K562 (cell line): ENCODE data around the gene C1orf198. TPM values are rescaled to one million over a fixed set of nuclear protein-coding genes. Genes with fewer than 3 reads are reported as not detected.
A peak's percentile ranks its signal among the peaks of the same experiment; 100 is the strongest.

Source experiments
- CCAR2 ChIP-seq: fragments of 200-400 bp; formaldehyde crosslinking; IDR thresholded peaks from 2 replicates; pipeline ENCODE4 v1.6.1; 2017; ENCODE audit warnings: mild to moderate bottlenecking, low read depth, low read length
- CGGBP1 ChIP-seq: fragments of 250-450 bp; sonication (Bioruptor Pico); IDR thresholded peaks from 2 replicates; pipeline ENCODE4 v1.9.0; 2021; ENCODE audit warnings: mild to moderate bottlenecking
- FOXK1 ChIP-seq: sonication (generic); formaldehyde crosslinking; IDR thresholded peaks from 2 replicates; pipeline ENCODE4 v1.8.0; 2022; ENCODE audit warnings: missing genetic modification reagents, mild to moderate bottlenecking, borderline replicate concordance
- L3MBTL2 ChIP-seq: fragments of 450-650 bp; IDR thresholded peaks from 2 replicates; pipeline ENCODE4 v1.6.1; 2016; ENCODE audit warnings: mild to moderate bottlenecking, moderate library complexity
- LEF1 ChIP-seq: fragments of 450-650 bp; IDR thresholded peaks from 2 replicates; pipeline ENCODE4 v1.6.1; 2016; ENCODE audit warnings: mild to moderate bottlenecking
- MAZ ChIP-seq, 2 experiments: fragments of 450-650 bp in 1 of 2; sonication (generic) in 1 of 2; formaldehyde crosslinking; IDR thresholded peaks in 1 of 2; conservative IDR thresholded peaks in 1 of 2; 2 replicates each; pipeline versions ENCODE4 v1.4.0 to v1.5.0; 2020; ENCODE audit warnings: mild to moderate bottlenecking in 1 of 2, missing genetic modification reagents in 1 of 2
- NFE2 ChIP-seq: IDR thresholded peaks from 2 replicates; pipeline ENCODE4 v1.6.1; 2014; ENCODE audit warnings: antibody characterized with exemption, low read depth
- PCBP1 ChIP-seq: fragments of 200-400 bp; formaldehyde crosslinking; IDR thresholded peaks from 2 replicates; pipeline ENCODE4 v1.6.1; 2018; ENCODE audit warnings: mild to moderate bottlenecking, low read depth, low read length; ENCODE audit not compliant: poor library complexity, severe bottlenecking
- POLR2A ChIP-seq: fragments of 450-650 bp; conservative IDR thresholded peaks from 2 replicates; pipeline ENCODE4 v1.6.1; 2016
- POLR2AphosphoS2 ChIP-seq: IDR thresholded peaks from 2 replicates; pipeline ENCODE4 v1.6.1; 2012; ENCODE audit warnings: low read length, improper control_type of control experiment
- POU5F1 ChIP-seq: fragments of 150-350 bp; IDR thresholded peaks from 2 replicates; pipeline ENCODE4 v1.6.1; 2014; ENCODE audit warnings: borderline replicate concordance, low read length, low read depth, mild to moderate bottlenecking; ENCODE audit not compliant: partially characterized antibody
- PRDM10 ChIP-seq: fragments of 450-650 bp; IDR thresholded peaks from 2 replicates; pipeline ENCODE4 v1.6.1; 2018; ENCODE audit not compliant: partially characterized antibody
- SREBF1 ChIP-seq: fragments of 150-350 bp; IDR thresholded peaks from 2 replicates; pipeline ENCODE4 v1.6.1; 2014; ENCODE audit warnings: antibody characterized with exemption, low read depth, low read length, borderline replicate concordance
- UBTF ChIP-seq, 2 experiments: IDR thresholded peaks; 2 replicates each; pipeline ENCODE4 v1.6.1; 2012; ENCODE audit warnings: improper control_type of control experiment in 2 of 2, low read depth in 2 of 2, low read length in 2 of 2, borderline replicate concordance in 1 of 2
- ZHX1 ChIP-seq: fragments of 150-350 bp; conservative IDR thresholded peaks from 2 replicates; pipeline ENCODE4 v1.6.1; 2014; ENCODE audit warnings: low read length
- ZNF184 ChIP-seq: sonication (generic); formaldehyde crosslinking; IDR thresholded peaks from 2 replicates; pipeline ENCODE4 v1.5.0; 2020; ENCODE audit warnings: missing genetic modification reagents
- ZNF695 ChIP-seq: fragments of 450-650 bp; formaldehyde crosslinking; IDR thresholded peaks from 2 replicates; pipeline ENCODE4 v1.4.0; 2020; ENCODE audit warnings: mild to moderate bottlenecking, moderate library complexity
- ZNF766 ChIP-seq: fragments of 200-800 bp; sonication (Bioruptor generic); conservative IDR thresholded peaks from 2 replicates; pipeline ENCODE4 v1.6.1; 2016; ENCODE audit warnings: missing genetic modification characterization, missing compliant biosample characterization
- ZNF778 ChIP-seq: fragments of 450-650 bp; formaldehyde crosslinking; IDR thresholded peaks from 2 replicates; pipeline ENCODE4 v1.4.0; 2020; ENCODE audit warnings: mild to moderate bottlenecking, moderate library complexity
- ZZZ3 ChIP-seq: fragments of 450-650 bp; IDR thresholded peaks from 2 replicates; pipeline ENCODE4 v1.6.1; 2016; ENCODE audit warnings: antibody characterized with exemption, mild to moderate bottlenecking, moderate library complexity
- polyA plus RNA-seq, 8 experiments: library from polyadenylated mRNA; depleted of rRNA in 4 of 8; stranded (reverse) in 5 of 8; unstranded in 3 of 8; fragments of >200 nt; fragmentation: Nextera tagmentation in 2 of 8; fragmentation: Illumina TruSeq in 1 of 8; extraction: Ambion mirVana in 2 of 8; extraction: Trizol in 1 of 8; gene quantifications; 2 replicates each; pipeline versions ENCODE4 v1.2.1 to v1.2.3, GENCODE V29; 2011 to 2014; ENCODE audit warnings: inconsistent platforms in 1 of 8, missing spikeins in 1 of 8
- total RNA-seq, 7 experiments: library from RNA; depleted of rRNA in 6 of 7; stranded (reverse); fragments of >200 nt in 6 of 7; fragmentation: Illumina TruSeq in 2 of 7; extraction: Trizol in 2 of 7; gene quantifications; 2 replicates each; pipeline versions ENCODE4 v1.2.1 to v1.2.3, GENCODE V29; 2011 to 2021; ENCODE audit warnings: low replicate concordance in 1 of 7

The C1orf198 gene
- total and polyA plus RNA-seq, 9 of the 15 experiments (the other 6 are each of a cell fraction or from before 2014, with no cell fraction given): 2.0 to 15.1 (median 10.4) TPM

GRCh38 chr1:230867101-230867902 is 1.0 kb downstream of the C1orf198 start (continued):
- TF ChIP-seq UBTF (IDR thresholded peaks at IDR 0.05; ENCODE audit: borderline replicate concordance in 1 of 2, low read depth in 2 of 2, low read length in 2 of 2): 0 out of 4 replicates have a peak, but pooled peaks of 1 of the 2 experiments have one; percentile 7
- TF ChIP-seq POU5F1: no peak
- TF ChIP-seq CGGBP1 (CRISPR knock-in tag): no peak
- no peak for TF ChIP-seq NFE2
- TF ChIP-seq POLR2AphosphoS2: no peak
- no peak for TF ChIP-seq PCBP1
- TF ChIP-seq SREBF1: no peak
- TF ChIP-seq LEF1: no peak
- no peak for TF ChIP-seq ZNF184 (CRISPR knock-in tag)
- no peak for TF ChIP-seq MAZ (CRISPR knock-in tag; conservative IDR thresholded peaks at IDR 0.05 in 1 of 2, IDR thresholded peaks at IDR 0.05 in 1 of 2)
- no peak for TF ChIP-seq ZNF695 (CRISPR knock-in tag)
- TF ChIP-seq ZZZ3: no peak
- TF ChIP-seq PRDM10: no peak
- TF ChIP-seq FOXK1: no peak
- no peak for TF ChIP-seq CCAR2
- no peak for TF ChIP-seq ZNF766 (CRISPR knock-in tag)
- no peak for TF ChIP-seq POLR2A
- TF ChIP-seq ZHX1: no peak
- no peak for TF ChIP-seq L3MBTL2
- no peak for TF ChIP-seq ZNF778 (CRISPR knock-in tag)
